Tibial nerve (tissue), 4 donors: Measurements from ENCODE around the gene MATR3. TPM values are rescaled to one million over a fixed set of nuclear protein-coding genes. Genes with fewer than 3 reads are reported as not detected.

Experiments
- DNase-seq, 2 donors: peaks; one replicate each; pipeline ENCODE4 v3.0.0-alpha.2; 2019; ENCODE audit warnings: low spot score in 2 of 2
- H3K27ac ChIP-seq, 4 donors: fragments of 200-600 bp; sonication (generic) in 3 of 4; one replicate each; pipeline ENCODE4 v1.5.1; 2017 to 2019; ENCODE audit warnings: mild to moderate bottlenecking in 1 of 4
- H3K27me3 ChIP-seq, 2 donors: fragments of 200-600 bp; sonication (generic) in 1 of 2; one replicate each; pipeline versions ENCODE4 v1.5.1 to v1.6.0; 2017 to 2019
- H3K36me3 ChIP-seq, 3 donors: fragments of 200-600 bp; sonication (generic); one replicate each; pipeline ENCODE4 v1.5.1; 2018 to 2019
- H3K4me1 ChIP-seq, 4 donors: fragments of 200-600 bp; sonication (generic) in 3 of 4; one replicate each; pipeline ENCODE4 v1.5.1; 2017 to 2019
- H3K4me3 ChIP-seq, 4 donors: fragments of 200-600 bp; sonication (generic) in 3 of 4; one replicate each; pipeline ENCODE4 v1.5.1; 2017 to 2019; ENCODE audit warnings: mild to moderate bottlenecking in 1 of 4, moderate library complexity in 1 of 4
- H3K9me3 ChIP-seq, 4 donors: fragments of 200-600 bp; sonication (generic) in 3 of 4; one replicate each; pipeline ENCODE4 v1.5.1; 2017 to 2019
- CTCF ChIP-seq, 5 experiments: fragments of 200-600 bp in 3 of 5; fragments of 450-650 bp in 2 of 5; sonication (generic) in 3 of 5; IDR thresholded peaks; one replicate each; pipeline ENCODE4 v1.5.1; 2016 to 2019; ENCODE audit warnings: antibody characterized with exemption in 5 of 5, mild to moderate bottlenecking in 3 of 5, moderate library complexity in 2 of 5
- EP300 ChIP-seq, 2 donors: sonication (generic); formaldehyde crosslinking; IDR thresholded peaks; one replicate each; pipeline ENCODE4 v1.6.1; 2017; ENCODE audit warnings: antibody characterized with exemption in 2 of 2, mild to moderate bottlenecking in 1 of 2
- POLR2A ChIP-seq, 2 donors: fragments of 450-650 bp; IDR thresholded peaks; one replicate each; pipeline ENCODE4 v1.6.1; 2017; ENCODE audit warnings: antibody characterized with exemption in 2 of 2, mild to moderate bottlenecking in 2 of 2, moderate library complexity in 2 of 2
- WGBS, 2 donors: methylation state at CpG; one replicate each; pipeline ENCODE4 v1.1.5; 2018; 5-methylcytosine and 5-hydroxymethylcytosine counted together
- small RNA-seq: library from RNA; depleted of rRNA; stranded (forward); fragments of <200 nt; gene quantifications from one replicate; pipeline ENCODE3, GENCODE V24; 2016
- total RNA-seq, 4 donors: library from RNA; depleted of rRNA; stranded (reverse); fragments of >200 nt; gene quantifications; one replicate each; pipeline ENCODE4 v1.1.0, GENCODE V29; 2016

The MATR3 gene
- total RNA-seq, 4 donors from 2014 or later, result 147 to 231 (median 196) TPM

GRCh38 chr5:139379626-139380449 lies 86.3 kb downstream of the MATR3 start:
- Histone ChIP-seq H3K4me3 (no peak overlapping the region), H3K27ac (no peak overlapping the region), H3K4me1 (peaks cover 0 to 13% (median 4%) of the 10 kb centered on the region in 4 donors), H3K36me3 (peaks cover 0 to 22% (median 0%) of the 10 kb centered on the region in 3 donors), H3K27me3 (no peaks in the 10 kb centered on the region), H3K9me3 (no peaks in the 10 kb centered on the region)
- DNase-seq, result no peak
- TF ChIP-seq EP300 (IDR thresholded peaks at IDR 0.05) (no peak), POLR2A (IDR thresholded peaks at IDR 0.05) (no peak), CTCF (IDR thresholded peaks at IDR 0.05) (no peak)
- 81 to 83% methylated on average over 9 to 15 of the region's 15 CpGs for WGBS, 2 donors

Small RNA genes lying within 50 kb of the gene (small RNA-seq; reads per million reads assigned to genes)
- gene RNA5SP195 (not detected), gene SNORA74A (8.9 reads per million, percentile 89 among the genes with 10 or more reads in this experiment), gene SNORA74D (9.8 reads per million, percentile 90 among the genes with 10 or more reads in this experiment)

Other genes starting within 250 kb of the MATR3 start
- gene SIL1, start 95.4 kb upstream of the MATR3 start, total RNA-seq, result 10 to 100 TPM; 41.4 to 63.1 (median 52.8) TPM
- 10 to 100 TPM; 70.6 to 99.2 (median 87.3) TPM for gene PAIP2, start 48.1 kb downstream of the MATR3 start, total RNA-seq
- not detected for gene SLC23A1, start 89.6 kb downstream of the MATR3 start, total RNA-seq
- 1 to 10 TPM in 2 of 4 donors, not detected in 2; 2.1 to 2.4 TPM for gene MZB1, start 96.2 kb downstream of the MATR3 start, total RNA-seq
- gene PROB1, start 101.4 kb downstream of the MATR3 start, total RNA-seq, result 1 to 10 TPM in 3 of 4 donors, under 1 TPM in 1; 0.63 to 3.6 (median 1.3) TPM
- gene SPATA24, start 110.3 kb downstream of the MATR3 start, total RNA-seq, result 1 to 10 TPM in 2 of 4 donors, not detected in 2; 1.9 to 7.2 TPM
- 10 to 100 TPM in 3 of 4 donors, 1 to 10 TPM in 1; 9.2 to 11.4 (median 10.7) TPM for gene DNAJC18, start 145.8 kb downstream of the MATR3 start, total RNA-seq
- gene ECSCR, start 169.0 kb downstream of the MATR3 start, total RNA-seq, result 10 to 100 TPM; 12.8 to 41.0 (median 25.9) TPM
- gene SMIM33, start 177.3 kb downstream of the MATR3 start, total RNA-seq, result not detected
- 100 to 1,000 TPM in 1 of 4 donors, 10 to 100 TPM in 3; 48.1 to 102 (median 73.1) TPM for gene STING1, start 189.0 kb downstream of the MATR3 start, total RNA-seq